Body of pancreas (tissue), 4 donors: ENCODE results near the gene FAM151A.

Experiments
- CTCF ChIP-seq, 7 experiments: fragments of 450-650 bp in 4 of 7; fragments of 200-600 bp in 3 of 7; sonication (generic) in 3 of 7; IDR thresholded peaks; one replicate each; pipeline ENCODE4 v1.5.1; 2016 to 2019; ENCODE audit warnings: antibody characterized with exemption in 7 of 7
- POLR2A ChIP-seq, 3 donors: fragments of 450-650 bp; IDR thresholded peaks; one replicate each; pipeline ENCODE4 v1.6.1; 2016; ENCODE audit warnings: antibody characterized with exemption in 3 of 3, mild to moderate bottlenecking in 2 of 3

GRCh38 chr1:54649130-54649898, 26.0 kb upstream of the FAM151A start:
- TF ChIP-seq CTCF (IDR thresholded peaks at IDR 0.05) (no peak), POLR2A (IDR thresholded peaks at IDR 0.05) (no peak)
